Fibroblast of upper back skin (primary cell): ENCODE data around the gene FGF14.
A peak's percentile ranks its signal among the peaks of the same experiment; 100 is the strongest.
"Not testable (repeated sequence)": the region's sequence is repeated elsewhere in the genome, so short reads cannot be mapped to it uniquely, and the experiment has no call there.

Experiments
- DNase-seq: peaks from one replicate; pipeline ENCODE4 v3.0.0-alpha.2; 2013

Gene FGF14

GRCh38 chr13:102190930-102191329 is 210.9 kb downstream of the FGF14 start:
- DNase-seq = no peak

- no peak for DNase-seq
Measured at GRCh38 chr13:102187313-102187712, 214.5 kb downstream of the FGF14 start.

- no peak for DNase-seq
Measured at GRCh38 chr13:102185375-102185984, 216.4 kb downstream of the FGF14 start.

- DNase-seq = no peak
Measured at GRCh38 chr13:102183509-102184182, 218.2 kb downstream of the FGF14 start.

GRCh38 chr13:102182170-102182569 is 219.7 kb downstream of the FGF14 start:
- no peak for DNase-seq

GRCh38 chr13:102177431-102177830 is 224.4 kb downstream of the FGF14 start:
- DNase-seq = no peak

GRCh38 chr13:102176846-102177245 is 225.0 kb downstream of the FGF14 start:
- no peak for DNase-seq

- no peak for DNase-seq
Measured at GRCh38 chr13:102172406-102172805, 229.4 kb downstream of the FGF14 start.

GRCh38 chr13:102170305-102170704 is 231.5 kb downstream of the FGF14 start:
- DNase-seq = no peak

- no peak for DNase-seq
Measured at GRCh38 chr13:102169471-102170015, 232.3 kb downstream of the FGF14 start.

GRCh38 chr13:102152790-102153189 is 249.1 kb downstream of the FGF14 start:
- DNase-seq = no peak

- DNase-seq = no peak
Measured at GRCh38 chr13:102147353-102147752, 254.5 kb downstream of the FGF14 start.

GRCh38 chr13:102145750-102146149 is 256.1 kb downstream of the FGF14 start:
- DNase-seq = no peak

GRCh38 chr13:102142473-102142826 is 259.4 kb downstream of the FGF14 start:
- no peak for DNase-seq

GRCh38 chr13:102141625-102142472 is 260.0 kb downstream of the FGF14 start:
- peak; percentile 21 for DNase-seq

- no peak for DNase-seq
Measured at GRCh38 chr13:102139626-102140025, 262.2 kb downstream of the FGF14 start.

GRCh38 chr13:102138635-102139190 is 263.1 kb downstream of the FGF14 start:
- DNase-seq = no peak

GRCh38 chr13:102137904-102138303 is 263.9 kb downstream of the FGF14 start:
- not testable (repeated sequence) for DNase-seq

- DNase-seq = no peak
Measured at GRCh38 chr13:102136735-102137296, 265.0 kb downstream of the FGF14 start.

GRCh38 chr13:102132777-102133295 is 269.0 kb downstream of the FGF14 start:
- no peak for DNase-seq

GRCh38 chr13:102131246-102131645 is 270.6 kb downstream of the FGF14 start:
- no peak for DNase-seq

GRCh38 chr13:102128216-102128810 is 273.5 kb downstream of the FGF14 start:
- peak; percentile 37 for DNase-seq
